HCT116 (cell line): ENCODE measurements around the gene CARNS1.

Experiments
- CEBPB ChIP-seq: IDR thresholded peaks from 2 replicates; pipeline ENCODE4 v1.6.1; 2012; ENCODE audit warnings: low read depth
- EGR1 ChIP-seq: IDR thresholded peaks from 2 replicates; pipeline ENCODE4 v1.6.1; 2012; ENCODE audit warnings: low read depth
- JUND ChIP-seq: IDR thresholded peaks from 2 replicates; pipeline ENCODE4 v1.6.1; 2012
- POLR2A ChIP-seq: IDR thresholded peaks from 2 replicates; pipeline ENCODE4 v1.7.0; 2011; ENCODE audit warnings: borderline replicate concordance; ENCODE audit not compliant: insufficient read depth, insufficient read length; ENCODE audit errors: extremely low read depth
- TF ChIP-seq, protein P1 (sequence below), 3 experiments: fragments of 200-600 bp in 1 of 3; sonication (generic) in 1 of 3; IDR thresholded peaks in 2 of 3; conservative IDR thresholded peaks in 1 of 3; 2 replicates each; pipeline ENCODE4 v1.5.1; 2012 to 2017; ENCODE audit warnings: low read depth in 2 of 3, low read length in 2 of 3, antibody characterized with exemption in 1 of 3, borderline replicate concordance in 1 of 3, control low read depth in 1 of 3, mild to moderate bottlenecking in 1 of 3, mixed read lengths in 1 of 3, mixed run types in 1 of 3, moderate library complexity in 1 of 3; ENCODE audit not compliant: insufficient read depth in 1 of 3

DNA sequence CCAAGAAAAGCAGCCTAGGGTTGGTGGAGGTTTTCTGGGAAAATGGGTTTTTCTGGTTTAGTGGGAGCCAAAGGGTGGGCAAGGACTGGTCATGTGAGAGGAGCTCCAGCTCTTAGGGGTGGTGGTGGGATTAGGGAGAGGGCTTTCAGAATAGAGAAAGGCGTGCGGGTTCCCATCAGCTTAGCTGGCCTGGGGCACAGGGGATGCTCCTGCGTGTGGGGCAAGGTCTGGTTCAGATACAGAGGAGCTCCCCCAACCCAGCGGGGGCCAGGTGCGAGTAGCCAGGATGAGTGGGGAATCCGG is 52.9 kb downstream of the CARNS1 start:
- TF ChIP-seq EGR1 (no peak), JUND (no peak), CEBPB (no peak), POLR2A (no peak)
- TF ChIP-seq, protein P1, sequence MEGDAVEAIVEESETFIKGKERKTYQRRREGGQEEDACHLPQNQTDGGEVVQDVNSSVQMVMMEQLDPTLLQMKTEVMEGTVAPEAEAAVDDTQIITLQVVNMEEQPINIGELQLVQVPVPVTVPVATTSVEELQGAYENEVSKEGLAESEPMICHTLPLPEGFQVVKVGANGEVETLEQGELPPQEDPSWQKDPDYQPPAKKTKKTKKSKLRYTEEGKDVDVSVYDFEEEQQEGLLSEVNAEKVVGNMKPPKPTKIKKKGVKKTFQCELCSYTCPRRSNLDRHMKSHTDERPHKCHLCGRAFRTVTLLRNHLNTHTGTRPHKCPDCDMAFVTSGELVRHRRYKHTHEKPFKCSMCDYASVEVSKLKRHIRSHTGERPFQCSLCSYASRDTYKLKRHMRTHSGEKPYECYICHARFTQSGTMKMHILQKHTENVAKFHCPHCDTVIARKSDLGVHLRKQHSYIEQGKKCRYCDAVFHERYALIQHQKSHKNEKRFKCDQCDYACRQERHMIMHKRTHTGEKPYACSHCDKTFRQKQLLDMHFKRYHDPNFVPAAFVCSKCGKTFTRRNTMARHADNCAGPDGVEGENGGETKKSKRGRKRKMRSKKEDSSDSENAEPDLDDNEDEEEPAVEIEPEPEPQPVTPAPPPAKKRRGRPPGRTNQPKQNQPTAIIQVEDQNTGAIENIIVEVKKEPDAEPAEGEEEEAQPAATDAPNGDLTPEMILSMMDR (IDR thresholded peaks at IDR 0.05 in 2 of 3, conservative IDR thresholded peaks at IDR 0.05 in 1 of 3; ENCODE audit: borderline replicate concordance in 1 of 3, insufficient read depth in 1 of 3, low read depth in 2 of 3, low read length in 2 of 3), result no peak
